IMR-90 (cell line): ENCODE data around the gene KDM5A. TPM values are rescaled to one million over a fixed set of nuclear protein-coding genes. Genes with fewer than 3 reads are reported as not detected.

Experiments used
- ATAC-seq: fragments of 200-7000 bp; cut with Tn5 transposase; 2 replicates; pipeline ENCODE4 v1.9.1; 2020; ENCODE audit warnings: low read depth, mild to moderate bottlenecking, moderate library complexity
- BruUV-seq: library from RNA; stranded (reverse); fragments of 400-500 nt; replicated peaks from 2 replicates; lab custom pipeline; 2021; lab: Mats Ljungman, UMichigan
- CTCF ChIA-PET: fragments of 300-600 bp; formaldehyde crosslinking; extraction: SDS; loops from one replicate; lab custom pipeline; 2021; ENCODE audit warnings: antibody characterized with exemption; lab: Yijun Ruan, JAX
- POLR2A ChIA-PET: fragments of 300-600 bp; sonication (Branson Sonifier 250); formaldehyde crosslinking; loops from one replicate; lab custom pipeline; 2022; ENCODE audit warnings: antibody characterized with exemption; ENCODE audit not compliant: unreplicated experiment; lab: Charles Lee
- DNase-seq: peaks from one replicate; pipeline ENCODE4 v3.0.0; 2013
- H2AFZ ChIP-seq: replicated peaks from 2 replicates; pipeline ENCODE3; 2013; ENCODE audit warnings: low read length, mild to moderate bottlenecking; ENCODE audit not compliant: poor library complexity
- H2AK5ac ChIP-seq: 2 replicates; pipeline ENCODE4 v1.6.1; 2013; ENCODE audit warnings: low read depth, low read length, inconsistent platforms
- H2AK9ac ChIP-seq: replicated peaks from 2 replicates; pipeline ENCODE3; 2013; ENCODE audit warnings: mild to moderate bottlenecking, low read depth, low read length, moderate library complexity; ENCODE audit not compliant: poor library complexity
- H2BK120ac ChIP-seq: 2 replicates; pipeline ENCODE4 v1.6.1; 2013; ENCODE audit warnings: low read depth, low read length, inconsistent platforms
- H2BK15ac ChIP-seq: 3 replicates; pipeline ENCODE4 v1.6.1; 2013; ENCODE audit warnings: low read depth, low read length, inconsistent platforms
- H2BK20ac ChIP-seq: 2 replicates; pipeline ENCODE4 v1.6.1; 2013; ENCODE audit warnings: low read depth, mild to moderate bottlenecking, inconsistent platforms, low read length, moderate library complexity
- H2BK5ac ChIP-seq: 2 replicates; pipeline ENCODE4 v1.6.1; 2013; ENCODE audit warnings: mild to moderate bottlenecking, low read depth, low read length, inconsistent platforms; ENCODE audit not compliant: poor library complexity, severe bottlenecking
- H3K14ac ChIP-seq: replicated peaks from 2 replicates; pipeline ENCODE4 v1.6.1; 2013; ENCODE audit warnings: low read depth, low read length, inconsistent platforms
- H3K18ac ChIP-seq: 2 replicates; pipeline ENCODE4 v1.6.1; 2013; ENCODE audit warnings: low read depth, low read length, control low read depth
- H3K23ac ChIP-seq: 2 replicates; pipeline ENCODE4 v1.6.1; 2013; ENCODE audit warnings: low read depth, low read length, inconsistent platforms
- H3K27ac ChIP-seq: 2 replicates; pipeline ENCODE4 v1.5.1; 2013; ENCODE audit warnings: mild to moderate bottlenecking, control low read depth, low read length; ENCODE audit not compliant: insufficient read depth
- H3K27me3 ChIP-seq: 2 replicates; pipeline ENCODE4 v1.6.1; 2013; ENCODE audit warnings: low read length; ENCODE audit not compliant: control insufficient read depth, insufficient read depth
- H3K36me3 ChIP-seq: 2 replicates; pipeline ENCODE4 v1.6.1; 2013; ENCODE audit warnings: low read length, mixed read lengths; ENCODE audit not compliant: control insufficient read depth, insufficient read depth
- H3K4ac ChIP-seq: 2 replicates; pipeline ENCODE4 v1.6.1; 2013; ENCODE audit warnings: low read depth, low read length, inconsistent platforms
- H3K4me1 ChIP-seq: 2 replicates; pipeline ENCODE4 v1.6.1; 2013; ENCODE audit warnings: low read length, mixed read lengths; ENCODE audit not compliant: control insufficient read depth, insufficient read depth
- H3K4me2 ChIP-seq: 2 replicates; pipeline ENCODE4 v1.6.1; 2013; ENCODE audit warnings: low read depth, mild to moderate bottlenecking, control low read depth, low read length, moderate library complexity
- H3K4me3 ChIP-seq: 2 replicates; pipeline ENCODE4 v1.5.1; 2013; ENCODE audit warnings: low read depth, mild to moderate bottlenecking, control low read depth, low read length, moderate library complexity; ENCODE audit not compliant: insufficient read depth
- H3K56ac ChIP-seq: 2 replicates; pipeline ENCODE4 v1.6.1; 2013; ENCODE audit warnings: low read length, inconsistent platforms; ENCODE audit not compliant: insufficient read depth; ENCODE audit errors: extremely low read depth
- H3K79me1 ChIP-seq, 2 experiments: 2 replicates each; pipeline ENCODE4 v1.6.1; 2013; ENCODE audit warnings: low read length in 2 of 2, inconsistent platforms in 1 of 2, low read depth in 1 of 2
- H3K9ac ChIP-seq: 2 replicates; pipeline ENCODE4 v1.6.1; 2013; ENCODE audit warnings: low read depth, low read length, control low read depth
- H3K9me1 ChIP-seq: 2 replicates; pipeline ENCODE4 v1.6.1; 2013; ENCODE audit warnings: low read length, inconsistent platforms; ENCODE audit not compliant: insufficient read depth
- H3K9me3 ChIP-seq: 2 replicates; pipeline ENCODE4 v1.6.1; 2013; ENCODE audit warnings: low read length; ENCODE audit not compliant: control insufficient read depth, insufficient read depth
- H4K20me1 ChIP-seq: 2 replicates; pipeline ENCODE4 v1.6.1; 2013; ENCODE audit warnings: low read length, inconsistent platforms; ENCODE audit not compliant: insufficient read depth
- H4K5ac ChIP-seq: 2 replicates; pipeline ENCODE4 v1.6.1; 2013; ENCODE audit warnings: mild to moderate bottlenecking, low read depth, low read length, control low read depth
- H4K8ac ChIP-seq, 2 experiments: 2 replicates each; pipeline ENCODE4 v1.6.1; 2013; ENCODE audit warnings: low read depth in 2 of 2, low read length in 2 of 2, control low read depth in 1 of 2, inconsistent platforms in 1 of 2
- H4K91ac ChIP-seq: 2 replicates; pipeline ENCODE4 v1.6.1; 2013; ENCODE audit warnings: low read depth, low read length, inconsistent platforms; ENCODE audit not compliant: insufficient read depth
- BHLHE40 ChIP-seq: fragments of 150-350 bp; IDR thresholded peaks from 2 replicates; pipeline ENCODE4 v1.6.1; 2016; ENCODE audit warnings: mild to moderate bottlenecking, low read depth, low read length
- CEBPB ChIP-seq: IDR thresholded peaks from 2 replicates; pipeline ENCODE4 v1.6.1; 2012; ENCODE audit warnings: low read depth, low read length, improper control_type of control experiment
- MAFK ChIP-seq: IDR thresholded peaks from 2 replicates; pipeline ENCODE4 v1.6.1; 2012; ENCODE audit warnings: low read depth, low read length, improper control_type of control experiment
- MAZ ChIP-seq: IDR thresholded peaks from 2 replicates; pipeline ENCODE4 v1.6.1; 2012; ENCODE audit warnings: low read depth, mild to moderate bottlenecking, low read length, improper control_type of control experiment, moderate library complexity, borderline replicate concordance
- MXI1 ChIP-seq: IDR thresholded peaks from 2 replicates; pipeline ENCODE4 v1.6.1; 2012; ENCODE audit warnings: low read depth, mild to moderate bottlenecking, low read length, moderate library complexity, borderline replicate concordance
- NFE2L2 ChIP-seq: fragments of 150-350 bp; IDR thresholded peaks from 2 replicates; pipeline ENCODE4 v1.6.1; 2016; ENCODE audit warnings: low read depth, mild to moderate bottlenecking, low read length
- POLR2A ChIP-seq: IDR thresholded peaks from 2 replicates; pipeline ENCODE4 v1.6.1; 2012; ENCODE audit warnings: mild to moderate bottlenecking, low read depth, low read length
- RAD21 ChIP-seq: IDR thresholded peaks from 2 replicates; pipeline ENCODE4 v1.6.1; 2012; ENCODE audit warnings: low read length, improper control_type of control experiment
- RCOR1 ChIP-seq: IDR thresholded peaks from 2 replicates; pipeline ENCODE4 v1.6.1; 2012; ENCODE audit warnings: mild to moderate bottlenecking, low read length, improper control_type of control experiment; ENCODE audit not compliant: insufficient replicate concordance
- WGBS, 2 experiments: methylation state at CpG; one replicate each; pipeline versions ENCODE4 v1.1.5 to v1.1.7; 2013; ENCODE audit warnings: missing lambda C conversion rate in 2 of 2; ENCODE audit not compliant: insufficient read length in 1 of 2; ENCODE audit errors: extremely low coverage in 2 of 2; 5-methylcytosine and 5-hydroxymethylcytosine counted together
- dilution Hi-C: fragments of 300-500 bp; cut with HindIII; formaldehyde crosslinking; loops from one replicate; pipeline ENCODE4 v1.14.3; 2018; ENCODE audit warnings: low sequenced_read_pairs; ENCODE audit not compliant: unreplicated experiment
- in situ Hi-C: fragments of 300-500 bp; cut with MboI; formaldehyde crosslinking; loops from 3 replicates; pipeline ENCODE4 v1.14.3; 2019; ENCODE audit warnings: low sequenced_read_pairs, inconsistent platforms, mixed read lengths
- intact Hi-C: fragments of 100-400 bp; cut with micrococcal nuclease; formaldehyde crosslinking; loops from 2 replicates; pipeline ENCODE4 v1.10.0; 2022
- polyA plus RNA-seq, 3 experiments: library from polyadenylated mRNA; depleted of rRNA; stranded (reverse); fragments of >200 nt; gene quantifications; 2 replicates each; pipeline ENCODE4 v1.2.3, GENCODE V29; 2012; ENCODE audit warnings: low replicate concordance in 1 of 3
- total RNA-seq: library from RNA; depleted of rRNA; stranded (reverse); fragments of >200 nt; gene quantifications from 2 replicates; pipeline ENCODE4 v1.2.3, GENCODE V29; 2012

The KDM5A gene
- total and polyA plus RNA-seq, 2 of the 4 experiments (the other 2 are of a cell fraction) = 7.9 to 95.9 TPM

- Histone ChIP-seq H3K9me3 (peaks cover 20% of the 10 kb centered on the region), H4K8ac (no peak overlapping the region), H3K4me3 (no peak overlapping the region), H2AFZ (no peak overlapping the region), H3K23ac (no peak overlapping the region), H3K9ac (no peak overlapping the region), H3K36me3 (no peaks in the 10 kb centered on the region), H2AK5ac (no peak overlapping the region), H3K9me1 (no peaks in the 10 kb centered on the region), H2BK15ac (no peak overlapping the region), H2BK20ac (no peak overlapping the region), H2BK120ac (no peak overlapping the region), H2AK9ac (no peak overlapping the region), H3K79me1 (no peaks in the 10 kb centered on the region), H3K27me3 (peaks cover 21% of the 10 kb centered on the region), H3K56ac (no peak overlapping the region), H4K20me1 (no peaks in the 10 kb centered on the region), H2BK5ac (no peak overlapping the region), H3K14ac (no peak overlapping the region), H4K5ac (no peak overlapping the region), H3K4ac (no peak overlapping the region), H3K18ac (no peak overlapping the region), H4K91ac (no peak overlapping the region), H3K4me1 (no peaks in the 10 kb centered on the region), H3K4me2 (no peak overlapping the region), H3K27ac (no peak overlapping the region)
- 68% methylated on average over 5 of the region's 9 CpGs; no CpG with 5 or more reads in 1 of the 2 experiments for WGBS, 2 experiments
- intact Hi-C loops = no loop called here
- ChIA-PET CTCF (no interaction called here), POLR2A (no interaction called here)
- in situ Hi-C loops = no loop called here
- TF ChIP-seq BHLHE40 (no peak), MAFK (no peak), POLR2A (no peak), MXI1 (no peak), RCOR1 (no peak), CEBPB (no peak), MAZ (no peak), RAD21 (no peak), NFE2L2 (no peak)
- dilution Hi-C loops = no loop called here
- no peak for ATAC-seq
- BruUV-seq = no TSS peak
- DNase-seq = no peak
These were observed 151.0 kb downstream of the KDM5A start for GRCh38 chr12:238116-238515.
